OCI-LY1 (cell line): ENCODE results near the gene SRL.

Source experiments
- H2AFZ ChIP-seq: fragments of 200-600 bp; sonication (generic), shearing (Covaris generic); 2 replicates; pipeline ENCODE4 v1.6.0; 2014; ENCODE audit warnings: antibody characterized with exemption, mild to moderate bottlenecking, low read length
- H3F3A ChIP-seq: fragments of 200-600 bp; sonication (generic), shearing (Covaris generic); 2 replicates; pipeline ENCODE4 v1.6.0; 2014; ENCODE audit warnings: mild to moderate bottlenecking, antibody characterized with exemption, low read length, moderate library complexity; ENCODE audit not compliant: insufficient read depth
- H3K27ac ChIP-seq: fragments of 200-600 bp; sonication (generic); 2 replicates; pipeline ENCODE4 v1.5.1; 2014; ENCODE audit warnings: low read length, mixed run types, mild to moderate bottlenecking, low read depth; ENCODE audit not compliant: poor library complexity, severe bottlenecking
- H3K27me3 ChIP-seq: fragments of 200-600 bp; sonication (generic); 2 replicates; pipeline ENCODE4 v1.6.0; 2014; ENCODE audit warnings: antibody characterized with exemption, mild to moderate bottlenecking, low read length, moderate library complexity; ENCODE audit not compliant: insufficient read depth
- H3K36me3 ChIP-seq: fragments of 200-600 bp; sonication (generic); 2 replicates; pipeline ENCODE4 v1.6.1; 2014; ENCODE audit warnings: mild to moderate bottlenecking, antibody characterized with exemption, low read length, moderate library complexity, mixed read lengths; ENCODE audit not compliant: insufficient read depth
- H3K4me1 ChIP-seq: fragments of 200-600 bp; sonication (generic); 2 replicates; pipeline ENCODE4 v1.5.1; 2014; ENCODE audit warnings: mild to moderate bottlenecking, low read length, moderate library complexity; ENCODE audit not compliant: insufficient read depth, severe bottlenecking
- H3K4me2 ChIP-seq: fragments of 200-600 bp; sonication (generic), shearing (Covaris generic); 2 replicates; pipeline ENCODE4 v1.6.1; 2014; ENCODE audit warnings: low read length
- H3K4me3 ChIP-seq: fragments of 200-600 bp; sonication (generic); 2 replicates; pipeline ENCODE4 v1.5.1; 2014; ENCODE audit warnings: low read length, low read depth, mild to moderate bottlenecking, mixed read lengths; ENCODE audit not compliant: poor library complexity, severe bottlenecking
- H3K79me2 ChIP-seq: fragments of 200-600 bp; shearing (Covaris generic); 2 replicates; pipeline ENCODE4 v1.6.1; 2016; ENCODE audit warnings: mixed run types, low read length, mixed read lengths; ENCODE audit not compliant: insufficient read depth
- H3K9ac ChIP-seq: fragments of 200-600 bp; sonication (generic), shearing (Covaris generic); 2 replicates; pipeline ENCODE4 v1.6.1; 2014; ENCODE audit warnings: mild to moderate bottlenecking, low read length, mixed read lengths
- H3K9me2 ChIP-seq: fragments of 200-600 bp; sonication (generic), shearing (Covaris generic); 2 replicates; pipeline ENCODE4 v1.6.1; 2014; ENCODE audit warnings: low read depth, mild to moderate bottlenecking, low read length, mixed read lengths
- H3K9me3 ChIP-seq: fragments of 200-600 bp; shearing (Covaris generic); 2 replicates; pipeline ENCODE4 v1.6.1; 2014; ENCODE audit warnings: low read length, mixed read lengths
- H4K20me1 ChIP-seq: fragments of 200-600 bp; sonication (generic), shearing (Covaris generic); 2 replicates; pipeline ENCODE4 v1.6.0; 2016; ENCODE audit warnings: mild to moderate bottlenecking, low read length; ENCODE audit not compliant: insufficient read depth
- EZH2 ChIP-seq: fragments of 200-600 bp; sonication (generic), shearing (Covaris generic); IDR thresholded peaks from 2 replicates; pipeline ENCODE4 v1.8.0; 2017; ENCODE audit warnings: borderline replicate concordance, mixed run types, mild to moderate bottlenecking, antibody characterized with exemption, low read length, moderate library complexity, mixed read lengths
- TF ChIP-seq, protein P1 (sequence below): fragments of 200-600 bp; sonication (generic), shearing (Covaris generic); IDR thresholded peaks from 2 replicates; pipeline ENCODE4 v1.5.1; 2017; ENCODE audit warnings: mild to moderate bottlenecking, antibody characterized with exemption, low read length, moderate library complexity, mixed read lengths

SRL gene

DNA sequence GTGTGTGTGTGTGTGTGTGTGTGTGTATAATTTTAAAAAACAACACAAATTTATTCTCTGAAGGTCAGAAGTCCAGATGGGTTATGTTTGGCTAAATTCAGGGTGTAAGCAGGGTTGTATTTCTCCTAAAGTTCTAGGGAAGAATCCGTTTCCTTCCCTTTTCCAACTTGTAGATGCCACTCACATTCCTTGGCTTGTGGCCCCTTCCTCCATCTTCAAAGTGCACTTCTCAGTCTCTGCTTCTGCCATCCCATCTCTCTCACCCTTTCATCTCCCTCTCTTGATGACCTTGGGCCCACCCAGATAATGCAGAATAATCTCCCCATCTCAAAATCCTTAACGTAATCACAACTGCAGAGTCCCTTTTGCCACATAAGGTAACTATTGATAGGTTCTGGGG, 38.7 kb upstream of the SRL start:
- Histone ChIP-seq H3F3A (no peaks in the 10 kb centered on the region), H3K4me3 (no peak overlapping the region), H3K9me3 (no peaks in the 10 kb centered on the region), H3K9ac (no peak overlapping the region), H3K27ac (no peak overlapping the region), H3K27me3 (no peaks in the 10 kb centered on the region), H3K4me1 (peaks cover 5% of the 10 kb centered on the region), H4K20me1 (no peaks in the 10 kb centered on the region), H3K79me2 (no peaks in the 10 kb centered on the region), H2AFZ (no peak overlapping the region), H3K9me2 (no peaks in the 10 kb centered on the region), H3K36me3 (peaks cover 4% of the 10 kb centered on the region; the same call in 1 of the 2 replicates), H3K4me2 (no peak overlapping the region)
- TF ChIP-seq, protein P1, sequence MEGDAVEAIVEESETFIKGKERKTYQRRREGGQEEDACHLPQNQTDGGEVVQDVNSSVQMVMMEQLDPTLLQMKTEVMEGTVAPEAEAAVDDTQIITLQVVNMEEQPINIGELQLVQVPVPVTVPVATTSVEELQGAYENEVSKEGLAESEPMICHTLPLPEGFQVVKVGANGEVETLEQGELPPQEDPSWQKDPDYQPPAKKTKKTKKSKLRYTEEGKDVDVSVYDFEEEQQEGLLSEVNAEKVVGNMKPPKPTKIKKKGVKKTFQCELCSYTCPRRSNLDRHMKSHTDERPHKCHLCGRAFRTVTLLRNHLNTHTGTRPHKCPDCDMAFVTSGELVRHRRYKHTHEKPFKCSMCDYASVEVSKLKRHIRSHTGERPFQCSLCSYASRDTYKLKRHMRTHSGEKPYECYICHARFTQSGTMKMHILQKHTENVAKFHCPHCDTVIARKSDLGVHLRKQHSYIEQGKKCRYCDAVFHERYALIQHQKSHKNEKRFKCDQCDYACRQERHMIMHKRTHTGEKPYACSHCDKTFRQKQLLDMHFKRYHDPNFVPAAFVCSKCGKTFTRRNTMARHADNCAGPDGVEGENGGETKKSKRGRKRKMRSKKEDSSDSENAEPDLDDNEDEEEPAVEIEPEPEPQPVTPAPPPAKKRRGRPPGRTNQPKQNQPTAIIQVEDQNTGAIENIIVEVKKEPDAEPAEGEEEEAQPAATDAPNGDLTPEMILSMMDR: no peak
- TF ChIP-seq EZH2: no peak

DNA sequence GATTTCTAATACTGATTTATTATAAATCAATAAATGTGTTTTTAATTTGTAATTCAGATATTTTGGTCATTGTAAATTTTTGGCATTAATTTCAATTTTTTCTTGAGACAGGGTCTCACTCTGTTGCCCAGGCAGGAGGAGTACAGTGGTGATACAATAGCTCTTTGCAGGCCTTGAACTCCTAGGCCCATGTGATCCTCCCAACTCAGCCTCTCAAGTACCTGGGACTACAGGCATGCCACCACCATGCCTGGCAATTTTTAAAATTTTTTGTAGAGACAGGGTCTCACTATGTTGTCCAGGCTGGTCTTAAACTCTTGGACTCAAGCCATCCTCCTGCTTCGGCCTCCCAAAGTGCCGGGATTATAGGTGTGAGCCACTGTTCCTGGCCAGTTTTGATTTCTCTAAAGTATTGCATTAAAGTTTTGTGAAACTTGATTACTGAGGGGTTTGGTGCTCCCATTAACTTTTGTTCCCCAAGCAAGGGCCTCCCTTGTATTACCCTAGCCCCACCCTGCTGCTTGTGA, 36.2 kb upstream of the SRL start:
- Histone ChIP-seq H2AFZ (no peak overlapping the region), H3K9ac (no peak overlapping the region), H3K27ac (no peak overlapping the region), H3K27me3 (no peaks in the 10 kb centered on the region), H3K79me2 (no peaks in the 10 kb centered on the region), H3F3A (no peaks in the 10 kb centered on the region), H3K4me3 (no peak overlapping the region), H3K4me2 (no peak overlapping the region), H4K20me1 (no peaks in the 10 kb centered on the region), H3K36me3 (peaks cover 4% of the 10 kb centered on the region; the same call in 1 of the 2 replicates), H3K9me3 (no peaks in the 10 kb centered on the region), H3K9me2 (no peaks in the 10 kb centered on the region), H3K4me1 (peaks cover 14% of the 10 kb centered on the region)
- TF ChIP-seq, protein P1: no peak
- no peak for TF ChIP-seq EZH2

DNA sequence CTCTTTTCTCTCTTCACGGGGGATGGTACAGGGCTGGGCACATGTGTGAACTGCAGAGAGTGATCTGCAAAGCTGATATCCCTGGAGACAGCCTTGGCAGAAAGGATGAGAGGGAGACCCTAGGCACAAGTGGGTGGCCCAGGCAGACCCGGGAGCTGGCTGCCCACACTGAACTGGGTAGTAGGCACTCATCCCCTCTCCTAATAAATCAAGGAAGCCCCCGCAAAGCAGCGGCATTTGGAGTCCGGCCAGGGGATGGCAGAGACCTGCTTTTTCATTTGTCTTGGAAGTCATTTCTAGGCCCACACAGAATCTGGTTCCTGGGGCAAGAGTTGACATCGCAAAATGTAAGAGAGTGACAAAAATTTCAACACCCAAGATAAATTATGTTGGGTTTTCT, 34.0 kb upstream of the SRL start:
- no peaks in the 10 kb centered on the region for H3K27me3 ChIP-seq
- no peaks in the 10 kb centered on the region for H3F3A ChIP-seq
- no peak overlapping the region for H3K4me3 ChIP-seq
- H2AFZ ChIP-seq: no peak overlapping the region
- peaks cover 4% of the 10 kb centered on the region; the same call in 1 of the 2 replicates for H3K36me3 ChIP-seq
- peaks cover 17% of the 10 kb centered on the region for H3K4me1 ChIP-seq
- no peak overlapping the region for H3K4me2 ChIP-seq
- H3K79me2 ChIP-seq: peaks cover 6% of the 10 kb centered on the region
- no peaks in the 10 kb centered on the region for H3K9me2 ChIP-seq
- no peaks in the 10 kb centered on the region for H3K9me3 ChIP-seq
- no peak for TF ChIP-seq EZH2
- TF ChIP-seq, protein P1: no peak
- H4K20me1 ChIP-seq: no peaks in the 10 kb centered on the region
- H3K27ac ChIP-seq: no peak overlapping the region
- no peak overlapping the region for H3K9ac ChIP-seq
